Measurements from ENCODE around the gene SEC16B.

SEC16B gene

GRCh38 chr1:177937931-177938330, 31.9 kb downstream of the SEC16B start:
- Histone ChIP-seq H3K27ac (ENCODE audit: low read depth, low read length) (no peak overlapping the region), H3K36me3 (ENCODE audit: insufficient read depth, low read length) (no peaks in the 10 kb centered on the region), H3K4me3 (ENCODE audit: low read depth in 1 of 2, low read length in 2 of 2) (no peak overlapping the region)

GRCh38 chr1:177937174-177937770, 32.6 kb downstream of the SEC16B start:
- Histone ChIP-seq H3K36me3 (ENCODE audit: insufficient read depth, low read length) (peaks cover 5% of the 10 kb centered on the region), H3K9ac (ENCODE audit: low read length) (no peak overlapping the region), H3K4me3 (ENCODE audit: low read depth in 1 of 2, low read length in 2 of 2) (no peak overlapping the region), H3K9me3 (ENCODE audit: low read length) (no peaks in the 10 kb centered on the region), H3K27me3 (ENCODE audit: control insufficient read depth in 1 of 2, insufficient read depth in 2 of 2, low read length in 2 of 2) (no peaks in the 10 kb centered on the region), H3K4me1 (ENCODE audit: insufficient read depth, low read length) (no peaks in the 10 kb centered on the region), H3K27ac (ENCODE audit: low read depth, low read length) (no peak overlapping the region)

More at GRCh38 chr1:177937931-177938330, 31.9 kb downstream of the SEC16B start:
- Histone ChIP-seq H3K27me3 (ENCODE audit: control insufficient read depth in 1 of 2, insufficient read depth in 2 of 2, low read length in 2 of 2) (no peaks in the 10 kb centered on the region), H3K9ac (ENCODE audit: low read length) (no peak overlapping the region), H3K4me1 (ENCODE audit: insufficient read depth, low read length) (no peaks in the 10 kb centered on the region), H3K9me3 (ENCODE audit: low read length) (no peaks in the 10 kb centered on the region)

DNA sequence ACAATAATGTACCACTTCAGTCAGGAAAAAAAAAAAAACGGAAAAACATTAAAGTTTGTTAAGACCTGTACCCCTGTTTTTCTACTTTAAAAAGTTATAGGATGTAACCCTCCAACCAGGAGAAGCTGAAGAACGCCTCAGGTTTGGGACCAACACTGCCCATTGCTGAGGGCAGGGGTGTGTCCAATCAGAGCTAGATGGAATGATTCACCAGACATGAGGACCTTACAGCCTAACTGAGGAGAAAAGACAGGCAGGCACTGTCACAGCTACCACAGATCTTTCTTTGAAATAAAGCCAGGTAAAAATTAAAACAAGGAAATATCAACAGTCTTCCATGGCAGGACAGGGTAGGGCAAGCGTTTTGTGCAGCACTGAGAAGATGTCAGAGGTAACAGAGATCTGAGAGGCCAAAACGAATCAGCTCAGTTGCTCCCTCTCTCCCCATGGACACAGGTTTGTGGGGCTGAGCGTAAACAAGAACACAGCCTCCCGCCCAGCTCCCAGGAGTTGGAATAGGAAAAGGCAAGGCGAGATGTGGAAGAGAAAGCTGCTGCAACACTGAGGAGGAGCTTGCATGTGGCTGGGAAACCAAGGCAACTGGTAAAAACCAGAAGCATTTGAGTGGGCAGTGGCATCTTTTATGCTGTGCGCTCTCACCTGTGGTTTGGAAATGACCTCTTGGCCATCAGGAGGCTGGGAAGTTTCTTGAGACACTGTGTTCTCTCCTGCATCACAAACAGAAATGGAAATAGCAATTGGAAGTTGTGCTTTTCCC, 34.0 kb downstream of the SEC16B start:
- H3K27ac ChIP-seq (ENCODE audit: low read depth, low read length): no peak overlapping the region
- H3K9ac ChIP-seq (ENCODE audit: low read length): no peak overlapping the region
- peaks cover 10% of the 10 kb centered on the region for H3K36me3 ChIP-seq (ENCODE audit: insufficient read depth, low read length)

GRCh38 chr1:177934927-177935326, 34.9 kb downstream of the SEC16B start:
- Histone ChIP-seq H3K9me3 (ENCODE audit: low read length) (no peaks in the 10 kb centered on the region), H3K9ac (ENCODE audit: low read length) (no peak overlapping the region), H3K27me3 (ENCODE audit: control insufficient read depth in 1 of 2, insufficient read depth in 2 of 2, low read length in 2 of 2) (no peaks in the 10 kb centered on the region), H3K4me1 (ENCODE audit: insufficient read depth, low read length) (no peaks in the 10 kb centered on the region), H3K36me3 (ENCODE audit: insufficient read depth, low read length) (peaks cover 15% of the 10 kb centered on the region), H3K4me3 (ENCODE audit: low read depth in 1 of 2, low read length in 2 of 2) (no peak overlapping the region), H3K27ac (ENCODE audit: low read depth, low read length) (no peak overlapping the region)

More for the DNA sequence above, 34.0 kb downstream of the SEC16B start:
- H3K4me3 ChIP-seq (ENCODE audit: low read depth in 1 of 2, low read length in 2 of 2): no peak overlapping the region
- H3K27me3 ChIP-seq (ENCODE audit: control insufficient read depth in 1 of 2, insufficient read depth in 2 of 2, low read length in 2 of 2): no peaks in the 10 kb centered on the region
- H3K9me3 ChIP-seq (ENCODE audit: low read length): no peaks in the 10 kb centered on the region
- H3K4me1 ChIP-seq (ENCODE audit: insufficient read depth, low read length): no peaks in the 10 kb centered on the region

GRCh38 chr1:177934461-177934860, 35.4 kb downstream of the SEC16B start:
- Histone ChIP-seq H3K27ac (ENCODE audit: low read depth, low read length) (no peak overlapping the region), H3K27me3 (ENCODE audit: control insufficient read depth in 1 of 2, insufficient read depth in 2 of 2, low read length in 2 of 2) (no peaks in the 10 kb centered on the region), H3K36me3 (ENCODE audit: insufficient read depth, low read length) (peaks cover 16% of the 10 kb centered on the region), H3K4me3 (ENCODE audit: low read depth in 1 of 2, low read length in 2 of 2) (no peak overlapping the region), H3K9me3 (ENCODE audit: low read length) (no peaks in the 10 kb centered on the region), H3K4me1 (ENCODE audit: insufficient read depth, low read length) (no peaks in the 10 kb centered on the region), H3K9ac (ENCODE audit: low read length) (no peak overlapping the region)

- no peak overlapping the region for H3K4me3 ChIP-seq (ENCODE audit: low read depth in 1 of 2, low read length in 2 of 2)
- peaks cover 16% of the 10 kb centered on the region for H3K36me3 ChIP-seq (ENCODE audit: insufficient read depth, low read length)
- no peaks in the 10 kb centered on the region for H3K27me3 ChIP-seq (ENCODE audit: control insufficient read depth in 1 of 2, insufficient read depth in 2 of 2, low read length in 2 of 2)
- H3K9ac ChIP-seq (ENCODE audit: low read length): no peak overlapping the region
- no peak overlapping the region for H3K27ac ChIP-seq (ENCODE audit: low read depth, low read length)
- no peaks in the 10 kb centered on the region for H3K4me1 ChIP-seq (ENCODE audit: insufficient read depth, low read length)
- no peaks in the 10 kb centered on the region for H3K9me3 ChIP-seq (ENCODE audit: low read length)
These were observed 36.0 kb downstream of the SEC16B start for GRCh38 chr1:177933881-177934280.

DNA sequence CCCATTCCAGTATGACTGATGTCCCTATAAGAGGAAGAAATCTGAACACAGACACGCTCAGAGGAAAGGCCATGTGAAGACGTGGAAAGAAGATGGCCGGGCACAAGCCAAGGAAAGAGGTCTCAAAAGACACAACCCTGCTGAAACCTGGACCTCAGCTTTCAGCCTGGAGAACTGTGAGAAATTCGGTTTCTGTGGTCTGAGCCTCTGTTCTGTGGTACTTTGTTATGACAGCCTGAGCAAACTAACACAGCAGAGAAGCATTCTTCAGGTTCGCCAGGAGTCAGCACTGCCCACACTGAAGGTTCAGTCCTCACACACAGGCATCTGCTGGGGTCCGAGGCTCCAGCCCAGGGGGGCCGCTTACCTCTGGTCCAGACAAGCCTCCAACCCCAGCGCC, 37.7 kb downstream of the SEC16B start:
- Histone ChIP-seq H3K9me3 (ENCODE audit: low read length) (no peaks in the 10 kb centered on the region), H3K4me1 (ENCODE audit: insufficient read depth, low read length) (no peaks in the 10 kb centered on the region), H3K9ac (ENCODE audit: low read length) (no peak overlapping the region), H3K27me3 (ENCODE audit: control insufficient read depth in 1 of 2, insufficient read depth in 2 of 2, low read length in 2 of 2) (no peaks in the 10 kb centered on the region), H3K27ac (ENCODE audit: low read depth, low read length) (no peak overlapping the region), H3K4me3 (ENCODE audit: low read depth in 1 of 2, low read length in 2 of 2) (no peak overlapping the region), H3K36me3 (ENCODE audit: insufficient read depth, low read length) (peaks cover 16% of the 10 kb centered on the region)

- Histone ChIP-seq H3K9me3 (ENCODE audit: low read length) (no peaks in the 10 kb centered on the region), H3K27me3 (ENCODE audit: control insufficient read depth in 1 of 2, insufficient read depth in 2 of 2, low read length in 2 of 2) (no peaks in the 10 kb centered on the region), H3K36me3 (ENCODE audit: insufficient read depth, low read length) (peaks cover 16% of the 10 kb centered on the region), H3K9ac (ENCODE audit: low read length) (no peak overlapping the region), H3K4me1 (ENCODE audit: insufficient read depth, low read length) (no peaks in the 10 kb centered on the region), H3K27ac (ENCODE audit: low read depth, low read length) (no peak overlapping the region), H3K4me3 (ENCODE audit: low read depth in 1 of 2, low read length in 2 of 2) (no peak overlapping the region)
These were observed 40.9 kb downstream of the SEC16B start for GRCh38 chr1:177928952-177929351.

GRCh38 chr1:177928194-177928593, 41.7 kb downstream of the SEC16B start:
- no peak overlapping the region for H3K9ac ChIP-seq (ENCODE audit: low read length)
- no peak overlapping the region for H3K27ac ChIP-seq (ENCODE audit: low read depth, low read length)
- no peaks in the 10 kb centered on the region for H3K9me3 ChIP-seq (ENCODE audit: low read length)
- no peaks in the 10 kb centered on the region for H3K27me3 ChIP-seq (ENCODE audit: control insufficient read depth in 1 of 2, insufficient read depth in 2 of 2, low read length in 2 of 2)
- peaks cover 16% of the 10 kb centered on the region for H3K36me3 ChIP-seq (ENCODE audit: insufficient read depth, low read length)
- no peak overlapping the region for H3K4me3 ChIP-seq (ENCODE audit: low read depth in 1 of 2, low read length in 2 of 2)
- no peaks in the 10 kb centered on the region for H3K4me1 ChIP-seq (ENCODE audit: insufficient read depth, low read length)

DNA sequence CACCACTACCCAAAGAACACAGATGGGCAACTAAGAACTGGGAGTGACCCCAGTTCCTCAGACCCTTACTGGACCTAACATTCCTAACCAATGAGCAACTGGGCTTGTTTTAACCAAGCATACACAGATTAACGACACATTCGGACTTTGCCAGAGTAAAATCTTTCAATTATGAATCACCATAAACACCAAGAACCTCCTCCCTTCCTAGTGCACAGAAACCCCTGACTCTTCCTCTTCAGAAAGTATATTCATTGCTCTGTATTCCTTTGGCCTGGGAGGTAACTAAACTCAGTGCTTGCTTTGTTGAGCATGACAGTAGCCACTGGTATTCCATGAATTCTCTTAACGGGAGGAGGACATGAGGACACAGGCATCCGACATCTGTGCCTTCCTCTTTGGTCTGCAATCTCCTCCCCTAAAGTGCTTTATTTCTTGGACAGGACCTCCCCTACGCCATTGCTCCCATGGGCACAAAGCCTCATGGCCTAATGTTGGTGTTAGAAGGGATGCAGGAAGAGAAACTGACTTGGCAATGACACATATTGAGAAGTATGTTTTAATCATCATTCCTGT, 42.7 kb downstream of the SEC16B start:
- Histone ChIP-seq H3K4me3 (ENCODE audit: low read depth in 1 of 2, low read length in 2 of 2) (no peak overlapping the region), H3K4me1 (ENCODE audit: insufficient read depth, low read length) (no peaks in the 10 kb centered on the region), H3K27ac (ENCODE audit: low read depth, low read length) (no peak overlapping the region), H3K27me3 (ENCODE audit: control insufficient read depth in 1 of 2, insufficient read depth in 2 of 2, low read length in 2 of 2) (no peaks in the 10 kb centered on the region), H3K9me3 (ENCODE audit: low read length) (no peaks in the 10 kb centered on the region), H3K9ac (ENCODE audit: low read length) (no peak overlapping the region), H3K36me3 (ENCODE audit: insufficient read depth, low read length) (peaks cover 10% of the 10 kb centered on the region)

GRCh38 chr1:177926201-177926600, 43.7 kb downstream of the SEC16B start:
- Histone ChIP-seq H3K9me3 (ENCODE audit: low read length) (no peaks in the 10 kb centered on the region), H3K9ac (ENCODE audit: low read length) (no peak overlapping the region), H3K4me1 (ENCODE audit: insufficient read depth, low read length) (no peaks in the 10 kb centered on the region), H3K36me3 (ENCODE audit: insufficient read depth, low read length) (peaks cover 6% of the 10 kb centered on the region), H3K27me3 (ENCODE audit: control insufficient read depth in 1 of 2, insufficient read depth in 2 of 2, low read length in 2 of 2) (no peaks in the 10 kb centered on the region), H3K4me3 (ENCODE audit: low read depth in 1 of 2, low read length in 2 of 2) (no peak overlapping the region), H3K27ac (ENCODE audit: low read depth, low read length) (no peak overlapping the region)
